ENCODE measurements around the gene NOG. TPM values are rescaled to one million over a fixed set of nuclear protein-coding genes. Genes with fewer than 3 reads are reported as not detected.
A peak's percentile ranks its signal among the peaks of the same experiment; 100 is the strongest.

Gene NOG
- total RNA-seq: under 1 TPM; 0.63 to 0.95 TPM

DNA sequence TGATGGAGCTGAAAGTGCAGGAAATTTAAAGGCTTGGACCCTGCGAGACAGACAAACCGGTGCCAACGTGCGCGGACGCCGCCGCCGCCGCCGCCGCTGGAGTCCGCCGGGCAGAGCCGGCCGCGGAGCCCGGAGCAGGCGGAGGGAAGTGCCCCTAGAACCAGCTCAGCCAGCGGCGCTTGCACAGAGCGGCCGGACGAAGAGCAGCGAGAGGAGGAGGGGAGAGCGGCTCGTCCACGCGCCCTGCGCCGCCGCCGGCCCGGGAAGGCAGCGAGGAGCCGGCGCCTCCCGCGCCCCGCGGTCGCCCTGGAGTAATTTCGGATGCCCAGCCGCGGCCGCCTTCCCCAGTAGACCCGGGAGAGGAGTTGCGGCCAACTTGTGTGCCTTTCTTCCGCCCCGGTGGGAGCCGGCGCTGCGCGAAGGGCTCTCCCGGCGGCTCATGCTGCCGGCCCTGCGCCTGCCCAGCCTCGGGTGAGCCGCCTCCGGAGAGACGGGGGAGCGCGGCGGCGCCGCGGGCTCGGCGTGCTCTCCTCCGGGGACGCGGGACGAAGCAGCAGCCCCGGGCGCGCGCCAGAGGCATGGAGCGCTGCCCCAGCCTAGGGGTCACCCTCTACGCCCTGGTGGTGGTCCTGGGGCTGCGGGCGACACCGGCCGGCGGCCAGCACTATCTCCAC lies at the start of gene NOG:
Gene NOG (plus strand): TSS at position 54 of the 674 bp plus-strand sequence. CDS start 525 bp downstream, at position 579.
- H3K4me3 Mint-ChIP-seq: peak within 1 kb of the TSS; percentile 43
- no peak within 1 kb of the TSS for H3K27ac Mint-ChIP-seq
- CTCF ChIA-PET: interaction anchor here (0.8 to 5.5 kb wide), 19 partner anchors 8 to 193 kb away, joined by 3 to 70 read pairs (median 5); no protein-coding TSS in a partner anchor
- peaks cover 37% of the 10 kb centered on the region for H3K4me1 Mint-ChIP-seq (ENCODE audit: low read depth)
- POLR2A ChIA-PET: interaction anchor here (0.9 to 1.3 kb wide), 3 partner anchors 9 to 193 kb away, joined by 3 to 4 read pairs (median 3); no protein-coding TSS in a partner anchor
- no peaks in the 10 kb centered on the region for H3K36me3 Mint-ChIP-seq (ENCODE audit: low read depth)
- H3K27me3 Mint-ChIP-seq (ENCODE audit: low read depth): peaks cover 56% of the 10 kb centered on the region
- no peaks in the 10 kb centered on the region for H3K9me3 Mint-ChIP-seq (ENCODE audit: insufficient read depth)
- ATAC-seq (peak; percentile 42), DNase-seq (peak; percentile 31)

DNA sequence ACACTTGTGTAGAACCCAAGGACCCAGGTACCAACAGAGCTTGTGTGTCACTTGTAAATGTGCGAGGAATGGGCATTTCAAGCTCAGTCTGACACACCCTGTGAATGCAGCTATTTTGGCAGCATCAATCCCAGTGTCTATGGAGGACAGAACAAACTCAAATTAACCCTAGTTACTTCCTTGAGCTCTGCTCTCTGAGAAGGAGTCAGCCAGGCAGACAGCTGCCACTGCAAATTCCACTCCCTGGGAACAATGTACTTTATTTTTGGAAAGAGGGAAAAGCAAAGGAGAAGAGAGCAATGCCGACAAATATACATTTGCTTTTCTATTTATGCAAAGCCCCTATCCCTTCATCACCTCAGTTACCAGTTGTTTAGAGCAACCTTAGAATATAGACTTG lies 48.4 kb upstream of the NOG start:
- peaks cover 3% of the 10 kb centered on the region for H3K27me3 Mint-ChIP-seq (ENCODE audit: low read depth)
- H3K4me1 Mint-ChIP-seq (ENCODE audit: low read depth): no peaks in the 10 kb centered on the region
- H3K9me3 Mint-ChIP-seq (ENCODE audit: insufficient read depth): peaks cover under 1% of the 10 kb centered on the region
- ChIA-PET CTCF (no interaction called here), POLR2A (no interaction called here)
- H3K27ac Mint-ChIP-seq: no peak overlapping the region
- DNase-seq: no peak
- no peak for ATAC-seq
- no peaks in the 10 kb centered on the region for H3K36me3 Mint-ChIP-seq (ENCODE audit: low read depth)
- no peak overlapping the region for H3K4me3 Mint-ChIP-seq

- H3K4me3 Mint-ChIP-seq: no peak overlapping the region
- ATAC-seq: no peak
- H3K27ac Mint-ChIP-seq: no peak overlapping the region
- CTCF ChIA-PET: no interaction called here
- no peak for DNase-seq
- peaks cover 9% of the 10 kb centered on the region for H3K9me3 Mint-ChIP-seq (ENCODE audit: insufficient read depth)
- H3K4me1 Mint-ChIP-seq (ENCODE audit: low read depth): no peaks in the 10 kb centered on the region
- POLR2A ChIA-PET: no interaction called here
- peaks cover 3% of the 10 kb centered on the region for H3K27me3 Mint-ChIP-seq (ENCODE audit: low read depth)
- no peaks in the 10 kb centered on the region for H3K36me3 Mint-ChIP-seq (ENCODE audit: low read depth)
Measured at GRCh38 chr17:56545930-56546329, 47.6 kb upstream of the NOG start.

DNA sequence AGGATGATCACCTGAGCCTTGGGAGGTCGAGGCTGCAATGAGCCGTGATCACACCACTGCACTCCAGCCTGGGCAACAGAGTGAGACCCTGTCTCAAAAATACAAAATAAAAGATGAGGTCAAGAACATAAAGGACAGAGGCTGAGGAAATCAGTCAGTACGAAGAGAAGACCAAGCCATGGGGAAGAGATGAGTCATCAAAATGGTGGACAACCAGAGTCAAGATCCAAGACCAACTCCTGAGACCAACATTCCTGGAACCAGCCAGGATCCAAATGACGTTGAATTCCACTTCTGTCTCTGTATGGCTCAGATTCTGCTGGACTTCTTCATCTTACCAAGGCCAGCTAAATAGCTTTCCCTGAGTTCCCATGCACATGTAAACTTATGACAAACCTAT lies 44.8 kb upstream of the NOG start:
- no peak for DNase-seq
- no peaks in the 10 kb centered on the region for H3K4me1 Mint-ChIP-seq (ENCODE audit: low read depth)
- POLR2A ChIA-PET: no interaction called here
- H3K9me3 Mint-ChIP-seq (ENCODE audit: insufficient read depth): peaks cover 10% of the 10 kb centered on the region
- no peak overlapping the region for H3K27ac Mint-ChIP-seq
- no peak overlapping the region for H3K4me3 Mint-ChIP-seq
- ATAC-seq: no peak
- no peaks in the 10 kb centered on the region for H3K36me3 Mint-ChIP-seq (ENCODE audit: low read depth)
- no peaks in the 10 kb centered on the region for H3K27me3 Mint-ChIP-seq (ENCODE audit: low read depth)
- CTCF ChIA-PET: no interaction called here

- ATAC-seq (no peak), DNase-seq (no peak)
- Mint-ChIP-seq H3K4me1 (ENCODE audit: low read depth) (no peaks in the 10 kb centered on the region), H3K4me3 (no peak overlapping the region), H3K27ac (no peak overlapping the region), H3K27me3 (ENCODE audit: low read depth) (no peaks in the 10 kb centered on the region), H3K36me3 (ENCODE audit: low read depth) (no peaks in the 10 kb centered on the region), H3K9me3 (ENCODE audit: insufficient read depth) (peaks cover 10% of the 10 kb centered on the region)
- POLR2A ChIA-PET: no interaction called here
- CTCF ChIA-PET: no interaction called here
Measured at GRCh38 chr17:56549501-56549900, 44.0 kb upstream of the NOG start.

DNA sequence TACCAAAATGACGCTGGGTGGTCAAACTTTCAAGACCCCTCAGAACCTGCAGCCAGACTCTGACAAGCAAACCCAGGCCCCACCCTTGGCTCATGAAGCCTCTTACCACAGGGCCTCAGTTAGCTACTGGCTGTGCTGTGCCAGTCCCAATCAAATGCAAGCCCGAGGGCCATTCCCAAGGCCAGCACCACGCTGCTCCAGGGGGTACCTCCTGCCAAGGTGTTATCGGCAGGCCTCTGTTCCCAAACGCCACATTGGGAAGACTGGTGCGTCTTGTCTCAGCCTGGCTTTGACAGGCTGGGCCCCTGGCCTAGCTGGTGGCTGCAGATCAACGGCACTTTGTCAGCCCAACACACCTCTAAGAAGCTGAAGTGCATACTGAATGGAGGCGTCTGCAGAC lies 35.8 kb upstream of the NOG start:
- CTCF ChIA-PET: no interaction called here

GRCh38 chr17:56558088-56558487 lies 35.4 kb upstream of the NOG start:
- Mint-ChIP-seq H3K27ac (no peak overlapping the region), H3K36me3 (ENCODE audit: low read depth) (no peaks in the 10 kb centered on the region), H3K4me3 (no peak overlapping the region), H3K4me1 (ENCODE audit: low read depth) (no peaks in the 10 kb centered on the region), H3K27me3 (ENCODE audit: low read depth) (peaks cover 4% of the 10 kb centered on the region), H3K9me3 (ENCODE audit: insufficient read depth) (no peaks in the 10 kb centered on the region)
- DNase-seq: no peak
- ATAC-seq: no peak
- ChIA-PET CTCF (no interaction called here), POLR2A (no interaction called here)

More for the DNA sequence above, 35.8 kb upstream of the NOG start:
- no peak overlapping the region for H3K4me3 Mint-ChIP-seq
- no peaks in the 10 kb centered on the region for H3K36me3 Mint-ChIP-seq (ENCODE audit: low read depth)
- no peaks in the 10 kb centered on the region for H3K9me3 Mint-ChIP-seq (ENCODE audit: insufficient read depth)
- ATAC-seq: no peak
- DNase-seq: no peak
- H3K4me1 Mint-ChIP-seq (ENCODE audit: low read depth): no peaks in the 10 kb centered on the region
- H3K27me3 Mint-ChIP-seq (ENCODE audit: low read depth): peaks cover 4% of the 10 kb centered on the region
- no peak overlapping the region for H3K27ac Mint-ChIP-seq
- POLR2A ChIA-PET: no interaction called here

- ChIA-PET CTCF (no interaction called here), POLR2A (no interaction called here)
- no peak overlapping the region for H3K4me3 Mint-ChIP-seq
- no peak overlapping the region for H3K27ac Mint-ChIP-seq
- H3K27me3 Mint-ChIP-seq (ENCODE audit: low read depth): peaks cover 6% of the 10 kb centered on the region
- H3K4me1 Mint-ChIP-seq (ENCODE audit: low read depth): no peaks in the 10 kb centered on the region
- DNase-seq (no peak), ATAC-seq (no peak)
- H3K36me3 Mint-ChIP-seq (ENCODE audit: low read depth): no peaks in the 10 kb centered on the region
- no peaks in the 10 kb centered on the region for H3K9me3 Mint-ChIP-seq (ENCODE audit: insufficient read depth)
Measured at GRCh38 chr17:56570199-56570598, 23.3 kb upstream of the NOG start.

GRCh38 chr17:56571456-56571855 lies 22.0 kb upstream of the NOG start:
- Mint-ChIP-seq H3K4me1 (ENCODE audit: low read depth) (no peaks in the 10 kb centered on the region), H3K9me3 (ENCODE audit: insufficient read depth) (no peaks in the 10 kb centered on the region), H3K4me3 (no peak overlapping the region), H3K36me3 (ENCODE audit: low read depth) (no peaks in the 10 kb centered on the region), H3K27ac (no peak overlapping the region), H3K27me3 (ENCODE audit: low read depth) (peaks cover 6% of the 10 kb centered on the region)
- ChIA-PET CTCF (no interaction called here), POLR2A (no interaction called here)
- no peak for ATAC-seq
- DNase-seq: no peak

- Mint-ChIP-seq H3K4me3 (no peak overlapping the region), H3K27ac (no peak overlapping the region), H3K36me3 (ENCODE audit: low read depth) (no peaks in the 10 kb centered on the region), H3K27me3 (ENCODE audit: low read depth) (peaks cover 8% of the 10 kb centered on the region), H3K9me3 (ENCODE audit: insufficient read depth) (no peaks in the 10 kb centered on the region), H3K4me1 (ENCODE audit: low read depth) (no peaks in the 10 kb centered on the region)
- no peak for DNase-seq
- POLR2A ChIA-PET: no interaction called here
- CTCF ChIA-PET: interaction anchor here (1.1 kb wide), 1 partner anchor 17 kb away, joined by 3 read pairs; no protein-coding TSS in a partner anchor
- ATAC-seq: no peak
Measured at GRCh38 chr17:56577190-56577842, 16.2 kb upstream of the NOG start.

- Mint-ChIP-seq H3K27me3 (ENCODE audit: low read depth) (peaks cover 11% of the 10 kb centered on the region), H3K4me3 (no peak overlapping the region), H3K27ac (no peak overlapping the region), H3K9me3 (ENCODE audit: insufficient read depth) (no peaks in the 10 kb centered on the region), H3K4me1 (ENCODE audit: low read depth) (no peaks in the 10 kb centered on the region), H3K36me3 (ENCODE audit: low read depth) (no peaks in the 10 kb centered on the region)
- ATAC-seq (no peak), DNase-seq (no peak)
- POLR2A ChIA-PET: no interaction called here
- CTCF ChIA-PET: no interaction called here
Measured at GRCh38 chr17:56577843-56578204, 15.7 kb upstream of the NOG start.

- POLR2A ChIA-PET: no interaction called here
- peaks cover 21% of the 10 kb centered on the region for H3K27me3 Mint-ChIP-seq (ENCODE audit: low read depth)
- no peak overlapping the region for H3K27ac Mint-ChIP-seq
- no peaks in the 10 kb centered on the region for H3K4me1 Mint-ChIP-seq (ENCODE audit: low read depth)
- no peak for DNase-seq
- no peak for ATAC-seq
- no peaks in the 10 kb centered on the region for H3K36me3 Mint-ChIP-seq (ENCODE audit: low read depth)
- H3K4me3 Mint-ChIP-seq: no peak overlapping the region
- no peaks in the 10 kb centered on the region for H3K9me3 Mint-ChIP-seq (ENCODE audit: insufficient read depth)
- CTCF ChIA-PET: interaction anchor here (4.3 kb wide), 1 partner anchor 134 kb away, joined by 14 read pairs; no protein-coding TSS in a partner anchor
Measured at GRCh38 chr17:56581635-56582627, 11.6 kb upstream of the NOG start.

Data from activated CD8-positive, alpha-beta T cell treated with anti-CD3 and anti-CD28 coated beads, Interleukin-2, amount 10 ng/mL, durations not matched to agents 7 days and 5 days (primary cell).